ENCODE data around the gene SLC31A1.
"Not testable (repeated sequence)": the region's sequence is repeated elsewhere in the genome, so short reads cannot be mapped to it uniquely, and the experiment has no call there.

The SLC31A1 gene

DNA sequence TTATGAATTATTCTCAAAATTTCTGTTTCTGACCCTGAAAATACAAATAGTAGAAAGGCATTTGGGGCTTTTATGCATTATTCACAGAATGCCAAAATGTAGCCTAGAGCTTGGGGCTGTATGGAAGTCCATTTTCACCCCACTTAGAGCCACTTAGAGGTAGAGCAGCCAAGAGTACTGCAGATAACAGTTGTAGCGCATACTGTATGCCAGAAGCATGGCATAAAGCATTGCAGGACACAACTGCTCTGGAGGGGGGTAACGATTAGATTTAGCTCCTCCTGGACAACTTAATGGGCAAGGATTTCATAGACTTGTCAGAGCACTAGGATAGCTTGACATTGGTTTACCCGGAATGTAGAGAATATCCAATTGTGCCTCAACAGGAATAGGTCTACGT is 15.7 kb downstream of the SLC31A1 start:
- no peak for TF ChIP-seq ZNF274 (IDR thresholded peaks at IDR 0.05; ENCODE audit: low read depth, low read length)
- H3K4me3 ChIP-seq (ENCODE audit: low read length): no peak overlapping the region

DNA sequence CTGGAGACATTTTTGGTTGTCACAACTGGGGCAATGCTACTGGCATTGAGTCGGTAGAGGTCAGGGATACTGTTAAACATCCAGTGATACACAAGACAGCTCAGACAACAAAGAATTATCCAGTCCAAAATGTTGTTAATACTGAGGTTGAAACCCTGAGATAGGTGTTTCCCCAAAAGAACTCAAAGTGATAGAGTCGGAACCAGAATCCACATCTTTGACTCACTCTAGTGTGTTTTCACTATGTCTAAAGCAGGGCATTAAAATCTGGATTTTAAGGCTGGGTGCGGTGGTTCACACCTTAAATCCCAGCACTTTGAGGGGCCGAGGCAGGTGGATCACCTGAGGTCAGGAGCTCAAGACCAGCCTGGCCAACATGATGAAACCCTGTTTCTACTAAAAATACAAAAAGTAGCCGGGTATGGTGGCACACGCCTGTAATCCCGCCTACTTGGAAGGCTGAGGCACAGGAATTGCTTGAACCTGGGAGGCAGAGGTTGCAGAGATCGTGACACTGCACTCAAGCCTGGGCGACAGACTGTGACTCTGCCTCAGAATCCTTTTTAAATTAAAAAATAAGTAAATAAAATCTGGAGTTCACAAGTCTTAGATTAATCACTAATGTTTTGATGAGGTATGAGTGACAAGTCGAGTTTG is 17.0 kb downstream of the SLC31A1 start:
- no peak overlapping the region for H3K4me3 ChIP-seq (ENCODE audit: low read length)
- no peak for TF ChIP-seq ZNF274 (IDR thresholded peaks at IDR 0.05; ENCODE audit: low read depth, low read length)

DNA sequence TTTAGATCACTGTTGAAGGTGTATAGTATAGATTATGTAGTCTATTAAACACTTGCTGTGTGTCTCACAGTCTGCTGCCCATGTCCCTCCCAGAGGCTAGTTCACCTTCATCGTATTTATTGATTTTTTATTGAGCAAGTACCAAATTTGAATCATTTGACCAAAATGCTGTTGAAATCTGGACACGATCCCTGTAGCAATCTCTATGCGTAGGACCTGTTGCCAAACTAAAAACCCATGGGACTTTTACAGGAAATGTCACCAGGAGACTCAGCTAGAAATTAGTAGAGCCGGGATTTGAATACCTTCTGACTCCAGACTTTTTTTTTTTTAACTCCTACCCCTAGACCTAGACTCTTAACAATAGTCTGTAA is 17.5 kb downstream of the SLC31A1 start:
- H3K4me3 ChIP-seq (ENCODE audit: low read length): no peak overlapping the region

DNA sequence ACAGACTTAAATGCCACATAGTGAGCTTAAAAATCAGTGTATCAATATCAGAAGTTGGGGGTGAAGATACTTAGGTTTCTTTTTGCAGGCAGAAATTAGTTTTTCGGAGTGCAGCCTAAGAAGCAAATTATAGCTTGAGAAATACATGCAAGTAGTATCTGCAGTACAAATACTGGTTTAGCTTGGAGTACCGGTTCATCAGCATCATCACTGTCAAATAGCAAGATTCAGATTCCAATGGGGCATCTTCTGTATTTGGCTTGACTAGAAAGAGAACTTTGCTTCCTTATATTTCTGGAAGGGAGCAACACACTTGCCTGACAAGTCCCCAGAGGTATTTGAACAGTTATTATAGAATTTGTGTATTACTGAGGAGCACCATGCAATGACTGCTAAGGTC is 19.8 kb downstream of the SLC31A1 start:
- no peak for TF ChIP-seq ZNF274 (IDR thresholded peaks at IDR 0.05; ENCODE audit: low read depth, low read length)
- no peak overlapping the region for H3K4me3 ChIP-seq (ENCODE audit: low read length)

More for the DNA sequence above, 17.5 kb downstream of the SLC31A1 start:
- no peak for TF ChIP-seq ZNF274 (IDR thresholded peaks at IDR 0.05; ENCODE audit: low read depth, low read length)

DNA sequence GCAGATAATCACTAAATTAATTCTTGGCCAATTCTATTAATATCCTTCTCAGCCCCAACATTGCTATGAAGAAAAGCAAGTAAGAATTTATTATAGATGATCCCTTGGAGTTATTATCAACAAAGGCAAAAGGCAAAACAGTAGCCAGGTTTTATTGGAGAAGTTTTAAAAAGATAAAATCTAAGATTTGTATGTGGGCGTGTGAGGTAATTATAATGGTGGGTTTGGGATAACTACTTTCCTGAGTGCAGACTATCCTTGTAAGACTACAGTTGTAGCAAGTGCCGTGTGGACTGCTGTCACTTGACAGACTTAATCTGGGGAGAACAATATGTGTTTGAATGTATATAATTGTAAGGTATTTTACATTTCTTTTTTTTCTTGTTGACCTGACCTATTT is 23.2 kb downstream of the SLC31A1 start:
- H3K4me3 ChIP-seq (ENCODE audit: low read length): no peak overlapping the region
- TF ChIP-seq ZNF274 (IDR thresholded peaks at IDR 0.05; ENCODE audit: low read depth, low read length): no peak

DNA sequence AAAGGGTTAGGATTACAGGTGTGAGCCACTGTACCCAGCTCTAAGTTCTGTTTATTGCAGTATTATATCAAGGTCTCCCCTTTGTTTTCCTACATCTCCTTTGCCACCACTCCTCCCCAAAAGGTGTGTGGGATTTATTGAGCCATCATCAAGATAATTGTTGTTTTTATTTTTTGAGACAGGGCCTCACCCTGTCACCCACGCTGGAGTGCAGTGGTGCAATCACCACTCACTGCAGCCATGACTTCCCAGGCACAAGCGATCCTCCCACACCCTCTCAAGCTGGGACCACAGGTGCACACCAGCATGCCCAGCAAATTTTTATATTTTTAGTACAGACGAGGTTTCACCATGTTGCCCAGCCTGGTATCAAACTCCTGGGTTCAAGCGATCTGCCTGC is 24.6 kb downstream of the SLC31A1 start:
- TF ChIP-seq ZNF274 (IDR thresholded peaks at IDR 0.05; ENCODE audit: low read depth, low read length): no peak
- no peak overlapping the region for H3K4me3 ChIP-seq (ENCODE audit: low read length)

DNA sequence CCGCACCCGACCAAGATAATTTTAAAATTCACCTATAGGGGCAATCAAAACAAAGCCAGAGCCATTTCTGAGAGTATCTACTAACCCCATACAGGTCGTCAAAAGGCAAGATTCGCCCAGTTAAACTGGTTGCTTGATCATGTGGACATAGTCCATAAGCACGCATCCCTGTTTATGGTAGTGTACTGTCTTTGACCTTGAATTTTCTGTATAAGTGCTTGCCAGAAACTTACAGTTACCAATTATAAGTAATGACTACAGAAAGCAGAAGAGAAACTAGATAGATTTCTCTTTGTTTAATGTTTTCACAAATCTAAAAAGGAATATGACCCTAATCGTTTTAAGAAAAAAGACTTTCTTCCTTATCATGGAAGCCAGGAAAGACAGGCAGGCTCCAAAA is 25.6 kb downstream of the SLC31A1 start:
- no peak for TF ChIP-seq ZNF274 (IDR thresholded peaks at IDR 0.05; ENCODE audit: low read depth, low read length)

DNA sequence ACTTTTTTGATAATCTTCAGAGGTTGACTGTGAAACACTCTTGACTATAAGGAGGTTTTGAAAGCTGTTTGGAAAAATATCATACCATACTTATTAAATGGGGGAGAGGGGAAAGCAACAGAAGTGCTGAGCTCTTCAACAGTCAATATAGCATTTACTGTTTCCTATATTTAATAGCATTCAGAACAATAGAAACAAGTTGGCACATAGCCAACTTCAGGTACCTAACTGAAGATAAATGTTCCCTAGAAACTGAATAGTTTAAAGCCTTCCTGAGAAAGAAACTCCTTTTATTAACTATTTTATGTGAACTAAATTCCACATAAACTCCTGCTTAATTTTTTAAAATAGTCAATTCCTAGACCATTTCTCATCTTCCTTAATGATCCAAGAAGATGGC is 26.3 kb downstream of the SLC31A1 start:
- no peak overlapping the region for H3K4me3 ChIP-seq (ENCODE audit: low read length)
- no peak for TF ChIP-seq ZNF274 (IDR thresholded peaks at IDR 0.05; ENCODE audit: low read depth, low read length)

More for the DNA sequence above, 25.6 kb downstream of the SLC31A1 start:
- H3K4me3 ChIP-seq (ENCODE audit: low read length): no peak overlapping the region

DNA sequence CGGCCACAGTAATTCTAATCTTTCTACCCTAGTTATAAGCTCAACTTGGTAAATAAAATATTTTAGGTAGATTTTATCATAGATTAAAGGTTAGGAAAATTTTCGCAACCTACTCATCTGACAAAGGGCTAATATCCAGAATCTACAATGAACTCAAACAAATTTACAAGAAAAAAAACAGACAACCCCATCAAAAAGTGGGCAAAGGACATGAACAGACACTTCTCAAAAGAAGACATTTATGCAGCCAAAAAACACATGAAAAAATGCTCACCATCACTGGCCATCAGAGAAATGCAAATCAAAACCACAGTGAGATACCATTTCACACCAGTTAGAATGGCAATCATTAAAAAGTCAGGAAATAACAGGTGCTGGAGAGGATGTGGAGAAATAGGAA is 28.3 kb downstream of the SLC31A1 start:
- H3K4me3 ChIP-seq (ENCODE audit: low read length): not testable (repeated sequence)

DNA sequence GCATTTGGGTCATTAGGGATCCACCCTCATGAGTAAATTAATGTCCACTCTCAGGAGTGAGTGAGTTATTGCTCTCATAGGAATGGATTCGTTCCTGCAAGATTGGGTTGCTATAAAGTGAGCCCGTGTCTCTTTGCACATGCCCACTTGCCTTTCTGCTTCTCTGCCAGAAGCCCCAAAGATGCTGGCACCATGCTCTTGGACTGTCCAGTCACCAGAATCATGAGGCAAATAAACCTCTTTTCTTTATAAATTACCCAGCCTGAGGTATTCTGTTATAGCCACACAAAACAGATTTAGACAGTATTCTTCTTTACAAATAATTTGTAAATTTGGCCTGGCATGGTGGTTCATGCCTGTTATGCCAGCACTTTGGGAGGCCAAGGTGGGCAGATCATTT is 29.5 kb downstream of the SLC31A1 start:
- no peak for TF ChIP-seq ZNF274 (IDR thresholded peaks at IDR 0.05; ENCODE audit: low read depth, low read length)
- no peak overlapping the region for H3K4me3 ChIP-seq (ENCODE audit: low read length)

DNA sequence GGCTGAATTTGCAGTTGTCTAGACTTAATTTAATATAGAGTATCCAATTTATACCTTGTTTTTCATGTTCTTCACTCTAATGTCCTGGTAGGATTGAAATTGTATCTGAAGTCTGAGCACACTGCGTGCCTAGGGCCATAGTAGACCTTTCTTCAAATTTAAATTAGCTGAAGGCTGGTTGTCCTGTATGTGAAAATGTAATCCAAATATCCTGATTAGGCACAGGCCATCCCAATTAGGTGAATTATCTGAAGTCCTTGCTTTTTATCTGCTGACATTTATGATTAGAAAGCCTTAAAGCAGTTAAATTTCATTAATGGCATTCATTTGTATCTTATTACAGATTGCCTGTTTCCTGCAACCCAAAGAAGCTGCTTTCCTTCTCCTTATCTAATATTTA is 33.6 kb downstream of the SLC31A1 start:
- TF ChIP-seq ZNF274 (IDR thresholded peaks at IDR 0.05; ENCODE audit: low read depth, low read length): no peak
- no peak overlapping the region for H3K4me3 ChIP-seq (ENCODE audit: low read length)

DNA sequence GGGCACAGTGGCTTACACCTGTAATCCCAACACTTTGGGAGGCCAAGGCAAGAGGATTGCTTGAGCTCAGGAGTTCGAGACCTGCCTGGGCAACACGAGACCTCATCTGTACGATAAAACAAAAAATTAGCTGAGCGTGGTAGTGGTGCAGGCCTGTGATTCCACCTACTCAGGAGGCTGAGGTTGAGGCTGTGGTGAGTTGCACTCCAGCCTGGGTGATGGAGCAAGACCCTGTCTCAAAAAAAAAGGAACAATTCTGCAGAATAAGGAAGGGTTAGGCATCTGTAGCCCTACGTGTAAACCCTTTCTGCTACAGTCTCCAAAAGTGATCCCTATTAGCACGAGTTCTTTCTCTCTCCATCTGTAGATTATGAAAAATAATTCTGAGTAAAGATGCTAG is 34.1 kb downstream of the SLC31A1 start:
- no peak overlapping the region for H3K4me3 ChIP-seq (ENCODE audit: low read length)
- no peak for TF ChIP-seq ZNF274 (IDR thresholded peaks at IDR 0.05; ENCODE audit: low read depth, low read length)

DNA sequence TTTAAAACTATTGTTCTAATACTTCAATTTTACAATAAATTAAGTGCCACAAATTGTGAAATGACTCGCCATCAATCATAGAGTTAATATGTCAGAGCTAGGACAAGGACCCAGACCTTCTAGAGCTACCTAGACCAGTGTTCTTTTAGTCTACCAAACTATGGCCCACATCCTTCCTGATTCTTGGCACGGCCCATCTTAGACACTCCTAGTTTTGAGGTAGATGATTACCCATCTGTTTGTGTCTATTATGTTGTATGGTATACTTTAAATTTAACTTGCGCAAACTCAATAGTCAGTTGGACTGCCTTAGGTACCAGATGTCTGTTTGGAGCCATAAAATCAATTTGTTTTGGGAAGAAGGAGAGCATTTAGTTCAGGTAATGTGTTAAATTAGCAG is 36.5 kb downstream of the SLC31A1 start:
- no peak for TF ChIP-seq ZNF274 (IDR thresholded peaks at IDR 0.05; ENCODE audit: low read depth, low read length)
- H3K4me3 ChIP-seq (ENCODE audit: low read length): no peak overlapping the region

DNA sequence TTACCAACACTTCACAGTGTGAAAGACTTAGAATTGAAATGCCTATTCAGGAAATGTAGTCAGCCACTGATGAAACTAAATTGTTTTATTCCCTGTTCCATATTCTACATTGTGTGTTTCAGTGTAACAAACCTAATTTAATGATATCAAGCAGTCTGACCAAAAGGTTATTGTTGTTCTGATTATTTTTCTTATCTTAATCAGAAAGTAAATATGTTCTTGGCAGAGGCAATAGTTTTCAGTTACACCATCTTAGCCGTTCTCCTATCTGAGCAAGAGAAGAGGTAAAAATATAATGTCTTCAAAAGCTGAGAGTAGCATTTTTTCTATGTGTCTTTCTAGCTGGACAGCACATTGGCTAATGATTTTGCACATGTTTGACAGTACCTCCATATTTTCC is 36.9 kb downstream of the SLC31A1 start:
- no peak overlapping the region for H3K4me3 ChIP-seq (ENCODE audit: low read length)
- TF ChIP-seq ZNF274 (IDR thresholded peaks at IDR 0.05; ENCODE audit: low read depth, low read length): no peak

DNA sequence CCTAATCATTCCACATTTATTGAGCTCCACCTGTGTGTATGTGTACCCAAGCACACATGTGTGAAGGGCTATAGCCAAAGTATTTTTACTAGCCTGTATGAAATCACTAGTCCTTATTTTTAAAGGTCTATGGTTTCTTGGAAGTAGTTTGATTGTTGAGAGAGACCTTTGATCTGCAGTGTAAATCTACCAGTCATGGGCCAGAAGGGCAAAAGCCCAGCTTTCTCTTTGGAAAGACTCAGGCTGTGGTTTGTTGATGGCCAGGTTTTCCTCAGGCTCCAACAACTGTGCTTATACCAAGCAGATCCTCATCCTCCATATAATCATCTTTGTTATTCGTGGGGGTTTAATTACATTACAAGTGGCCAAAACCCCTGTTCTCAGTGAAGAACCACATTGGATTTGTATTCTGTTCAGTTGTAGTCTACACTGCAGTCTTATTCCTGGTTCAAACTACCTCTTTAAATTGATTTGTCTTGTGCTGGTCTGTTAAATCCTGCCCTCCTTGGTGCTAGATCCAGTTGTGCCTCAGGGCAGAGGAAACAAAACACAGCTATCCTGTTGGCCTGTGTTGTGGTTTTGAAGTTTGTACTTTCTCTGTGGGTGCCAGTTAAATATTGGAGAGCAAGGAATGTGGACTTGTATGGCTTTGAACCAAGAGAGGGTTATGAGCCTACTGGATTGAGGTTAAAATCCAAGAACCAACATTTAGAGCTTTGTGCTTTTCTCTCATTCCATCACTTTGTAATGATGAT is 40.8 kb downstream of the SLC31A1 start:
- no peak overlapping the region for H3K4me3 ChIP-seq (ENCODE audit: low read length)
- no peak for TF ChIP-seq ZNF274 (IDR thresholded peaks at IDR 0.05; ENCODE audit: low read depth, low read length)

DNA sequence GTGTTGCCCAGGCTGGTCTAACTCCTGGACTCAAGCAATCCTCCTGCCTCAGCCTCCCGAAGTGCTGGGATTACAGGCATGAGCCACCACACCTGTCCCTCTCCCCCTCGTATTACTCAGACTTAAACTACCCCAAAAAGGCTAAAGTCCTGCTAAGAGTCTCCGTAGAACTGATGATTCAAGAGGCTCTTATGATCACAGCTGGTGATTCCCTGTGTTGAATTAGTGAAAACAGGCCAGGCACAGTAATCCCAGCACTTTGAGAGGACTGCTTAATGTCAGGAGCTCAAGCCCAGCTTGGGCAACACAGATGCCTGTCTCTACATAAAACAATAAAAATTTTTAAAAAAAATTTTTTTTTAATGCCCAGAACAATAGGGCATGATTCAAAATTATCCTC is 44.8 kb downstream of the SLC31A1 start:
- H3K4me3 ChIP-seq (ENCODE audit: low read length): no peak overlapping the region
- TF ChIP-seq ZNF274 (IDR thresholded peaks at IDR 0.05; ENCODE audit: low read depth, low read length): no peak
